Stimulated activated CD4-positive, alpha-beta T cell treated with anti-CD3 and anti-CD28 coated beads, Interleukin-12 subunit alpha, Interleukin-12 subunit beta, amount 100 ng/mL, for 48 hours (primary cell): ENCODE results near the gene CIBAR2.
"Not testable (repeated sequence)": the region's sequence is repeated elsewhere in the genome, so short reads cannot be mapped to it uniquely, and the experiment has no call there.

ENCODE experiments used
- DNase-seq, 3 donors: peaks; one replicate each; pipeline ENCODE4 v3.0.0-alpha.2; 2020; ENCODE audit warnings: low read depth in 2 of 3, low spot score in 1 of 3

CIBAR2 gene

GRCh38 chr16:85128079-85128837 lies 16.0 kb upstream of the CIBAR2 start:
- DNase-seq: no peak

GRCh38 chr16:85127379-85127723 lies 15.1 kb upstream of the CIBAR2 start:
- DNase-seq: no peak

GRCh38 chr16:85126705-85127378 lies 14.6 kb upstream of the CIBAR2 start:
- DNase-seq: peak in 2 of 3 donors; percentile 8 to 12

GRCh38 chr16:85126394-85126704 lies 14.1 kb upstream of the CIBAR2 start:
- DNase-seq: no peak

GRCh38 chr16:85125570-85126393 lies 13.5 kb upstream of the CIBAR2 start:
- DNase-seq: no peak

- DNase-seq: no peak
These were observed 12.5 kb upstream of the CIBAR2 start for GRCh38 chr16:85124636-85125346.

- no peak for DNase-seq
These were observed 11.8 kb upstream of the CIBAR2 start for GRCh38 chr16:85123891-85124635.

- not testable (repeated sequence) for DNase-seq
These were observed 11.2 kb upstream of the CIBAR2 start for GRCh38 chr16:85123441-85123840.

GRCh38 chr16:85120006-85120340 lies 7.7 kb upstream of the CIBAR2 start:
- no peak for DNase-seq

GRCh38 chr16:85117418-85117817 lies 5.1 kb upstream of the CIBAR2 start:
- no peak for DNase-seq

GRCh38 chr16:85114909-85115567 lies 2.8 kb upstream of the CIBAR2 start:
- DNase-seq: peak; percentile 78 to 92 (median 81)

- DNase-seq: no peak
These were observed 1.6 kb upstream of the CIBAR2 start for GRCh38 chr16:85113913-85114312.

- no peak for DNase-seq
These were observed 979 bp upstream of the CIBAR2 start for GRCh38 chr16:85113168-85113733.

GRCh38 chr16:85111184-85111583 lies 1.1 kb downstream of the CIBAR2 start:
- DNase-seq: no peak

GRCh38 chr16:85110105-85110504 lies 2.2 kb downstream of the CIBAR2 start:
- DNase-seq: no peak

GRCh38 chr16:85107532-85107931 lies 4.7 kb downstream of the CIBAR2 start:
- no peak for DNase-seq

- DNase-seq: no peak
These were observed 5.2 kb downstream of the CIBAR2 start for GRCh38 chr16:85107083-85107482.

- no peak for DNase-seq
These were observed 6.8 kb downstream of the CIBAR2 start for GRCh38 chr16:85105475-85105874.

GRCh38 chr16:85104821-85105391 lies 7.4 kb downstream of the CIBAR2 start:
- DNase-seq: no peak

- no peak for DNase-seq
These were observed 8.1 kb downstream of the CIBAR2 start for GRCh38 chr16:85104147-85104546.
